HepG2 (cell line): ENCODE measurements around the gene LTB4R. TPM values are rescaled to one million over a fixed set of nuclear protein-coding genes. Genes with fewer than 3 reads are reported as not detected.
A peak's percentile ranks its signal among the peaks of the same experiment; 100 is the strongest.

Experiments
- ATAC-seq: fragments of 200-7000 bp; cut with Tn5 transposase; 3 replicates; pipeline ENCODE4 v1.9.1; 2020; ENCODE audit warnings: mild to moderate bottlenecking, moderate library complexity
- BruUV-seq: library from RNA; stranded (reverse); fragments of 400-500 nt; replicated peaks from 2 replicates; lab custom pipeline; 2021; lab: Mats Ljungman, UMichigan
- CTCF ChIA-PET: fragments of 300-600 bp; formaldehyde crosslinking; extraction: SDS; loops from one replicate; lab custom pipeline; 2021; ENCODE audit warnings: low total read pairs, inconsistent platforms, low intra/inter-chr PET ratio; lab: Yijun Ruan, JAX
- POLR2A ChIA-PET: fragments of 350-600 bp; sonication (Branson Sonifier 250); formaldehyde crosslinking; loops from one replicate; lab custom pipeline; 2020; ENCODE audit warnings: antibody characterized with exemption, inconsistent platforms; lab: Yijun Ruan, JAX
- DNase-seq: peaks from one replicate; pipeline ENCODE4 v3.0.0-alpha.2; 2015; ENCODE audit warnings: low spot score
- FAIRE-seq: peaks from 3 replicates; lab custom pipeline; 2011; peaks lifted over from hg19 to GRCh38; lab: Jason Lieb, UNC
- H2AFZ ChIP-seq: one replicate; pipeline ENCODE4 v1.6.1; 2011; ENCODE audit warnings: low read length, inconsistent platforms
- H3K27ac ChIP-seq: fragments of 300-600 bp; 3 replicates; pipeline ENCODE4 v1.8.0; 2011; ENCODE audit warnings: mixed run types, mild to moderate bottlenecking, mixed read lengths, low read length, inconsistent platforms; ENCODE audit not compliant: insufficient read depth; ENCODE audit errors: extremely low read length
- H3K27me3 ChIP-seq, 2 experiments: fragments of 200-600 bp in 1 of 2; 2 replicates in 1 of 2; 3 replicates in 1 of 2; pipeline versions ENCODE4 v1.6.0 to v1.8.0; 2011; ENCODE audit warnings: low read length in 2 of 2, mild to moderate bottlenecking in 2 of 2, moderate library complexity in 2 of 2, inconsistent platforms in 1 of 2; ENCODE audit not compliant: insufficient read depth in 2 of 2, control insufficient read depth in 1 of 2
- H3K36me3 ChIP-seq, 2 experiments: fragments of 200-600 bp in 1 of 2; replicated peaks in 1 of 2; 2 replicates in 1 of 2; 3 replicates in 1 of 2; pipeline versions ENCODE4 v1.5.1 to v1.8.0; 2011; ENCODE audit warnings: low read length in 2 of 2, inconsistent platforms in 1 of 2; ENCODE audit not compliant: insufficient read depth in 2 of 2, control insufficient read depth in 1 of 2
- H3K4me1 ChIP-seq: 2 replicates; pipeline ENCODE4 v1.5.1; 2012; ENCODE audit warnings: low read length, inconsistent platforms; ENCODE audit not compliant: insufficient read depth
- H3K4me2 ChIP-seq: 2 replicates; pipeline ENCODE4 v1.6.0; 2011; ENCODE audit warnings: low read depth, low read length, inconsistent platforms
- H3K4me3 ChIP-seq, 3 experiments: fragments of 200-600 bp in 1 of 3; sonication (generic), shearing (Covaris generic) in 1 of 3; replicated peaks in 1 of 3; 2 replicates each; pipeline ENCODE4 v1.5.1; 2011 to 2016; ENCODE audit warnings: low read length in 3 of 3, inconsistent platforms in 2 of 3, low read depth in 2 of 3, mild to moderate bottlenecking in 2 of 3, control low read depth in 1 of 3, mixed read lengths in 1 of 3; ENCODE audit not compliant: insufficient read depth in 1 of 3
- H3K79me2 ChIP-seq: one replicate; pipeline ENCODE4 v1.6.1; 2011; ENCODE audit warnings: low read length, inconsistent platforms; ENCODE audit not compliant: insufficient read depth
- H3K9ac ChIP-seq: 2 replicates; pipeline ENCODE4 v1.6.0; 2011; ENCODE audit warnings: mild to moderate bottlenecking, low read depth, low read length, inconsistent platforms; ENCODE audit not compliant: insufficient read depth
- H3K9me3 ChIP-seq: 2 replicates; pipeline ENCODE4 v1.5.1; 2012; ENCODE audit warnings: mild to moderate bottlenecking, low read length
- H4K20me1 ChIP-seq: 2 replicates; pipeline ENCODE4 v1.6.0; 2011; ENCODE audit warnings: inconsistent platforms, mild to moderate bottlenecking, low read length, moderate library complexity; ENCODE audit not compliant: insufficient read depth
- BCL6 ChIP-seq: IDR thresholded peaks from 2 replicates; pipeline ENCODE4 v1.6.1; 2016; ENCODE audit warnings: missing genetic modification reagents, missing compliant biosample characterization
- GZF1 ChIP-seq: sonication (generic); formaldehyde crosslinking; IDR thresholded peaks from 2 replicates; pipeline ENCODE4 v1.5.1; 2020; ENCODE audit warnings: mild to moderate bottlenecking, missing genetic modification reagents
- KLF15 ChIP-seq: sonication (generic); formaldehyde crosslinking; IDR thresholded peaks from 2 replicates; pipeline ENCODE4 v1.8.1; 2023; ENCODE audit warnings: borderline replicate concordance, mild to moderate bottlenecking, inconsistent platforms, missing genetic modification reagents, mixed read lengths
- MAFK ChIP-seq, 2 experiments: IDR thresholded peaks in 1 of 2; conservative IDR thresholded peaks in 1 of 2; 2 replicates each; pipeline ENCODE4 v1.6.1; 2011; ENCODE audit warnings: improper control_type of control experiment in 2 of 2, low read length in 2 of 2
- MTF2 ChIP-seq: sonication (generic); formaldehyde crosslinking; IDR thresholded peaks from 2 replicates; pipeline ENCODE4 v1.5.0; 2020; ENCODE audit warnings: missing genetic modification reagents, borderline replicate concordance
- NAIF1 ChIP-seq: sonication (generic); formaldehyde crosslinking; IDR thresholded peaks from 2 replicates; pipeline ENCODE4 v1.5.0; 2020; ENCODE audit warnings: mild to moderate bottlenecking, missing genetic modification reagents, borderline replicate concordance
- NCOA1 ChIP-seq: sonication (generic); formaldehyde crosslinking; IDR thresholded peaks from 2 replicates; pipeline ENCODE4 v1.9.0; 2021; ENCODE audit warnings: missing genetic modification reagents
- POGK ChIP-seq: sonication (generic); formaldehyde crosslinking; conservative IDR thresholded peaks from 2 replicates; pipeline ENCODE4 v1.8.0; 2022; ENCODE audit warnings: mild to moderate bottlenecking, moderate library complexity, missing genetic modification reagents
- RNF219 ChIP-seq: sonication (generic); formaldehyde crosslinking; IDR thresholded peaks from 2 replicates; pipeline ENCODE4 v1.5.0; 2020; ENCODE audit warnings: mild to moderate bottlenecking, missing genetic modification reagents
- SNAPC4 ChIP-seq: sonication (generic); formaldehyde crosslinking; IDR thresholded peaks from 2 replicates; pipeline ENCODE4 v1.4.0; 2020; ENCODE audit warnings: mild to moderate bottlenecking, missing genetic modification reagents
- TMF1 ChIP-seq: sonication (generic); formaldehyde crosslinking; IDR thresholded peaks from 2 replicates; pipeline ENCODE4 v1.8.1; 2022; ENCODE audit warnings: low read depth, missing genetic modification reagents
- ZBTB1 ChIP-seq: sonication (generic); formaldehyde crosslinking; IDR thresholded peaks from 2 replicates; pipeline ENCODE4 v1.4.0; 2020; ENCODE audit warnings: missing genetic modification reagents, borderline replicate concordance
- ZNF124 ChIP-seq: sonication (generic); formaldehyde crosslinking; IDR thresholded peaks from 2 replicates; pipeline ENCODE4 v1.4.0; 2020; ENCODE audit warnings: missing genetic modification reagents
- ZNF20 ChIP-seq: sonication (generic); formaldehyde crosslinking; IDR thresholded peaks from 2 replicates; pipeline ENCODE4 v1.4.0; 2020; ENCODE audit warnings: mild to moderate bottlenecking, moderate library complexity, missing genetic modification reagents
- ZNF24 ChIP-seq: fragments of 450-650 bp; IDR thresholded peaks from 2 replicates; pipeline ENCODE4 v1.6.1; 2017; ENCODE audit warnings: antibody characterized with exemption, mild to moderate bottlenecking
- WGBS: methylation state at CpG from one replicate; pipeline ENCODE4 v1.1.6; 2017; ENCODE audit warnings: low lambda C conversion rate; 5-methylcytosine and 5-hydroxymethylcytosine counted together
- in situ Hi-C: cut with HindIII; loops from 2 replicates; pipeline ENCODE4 v1.10.0; 2017; ENCODE audit warnings: low pct_unique_long_range_greater_than_20kb; ENCODE audit not compliant: extremely low pct_ligation_motif_present
- intact Hi-C: fragments of 100-400 bp; cut with micrococcal nuclease; formaldehyde crosslinking; loops from one replicate; pipeline ENCODE4 v1.10.0; 2022; ENCODE audit not compliant: unreplicated experiment
- polyA plus RNA-seq, 8 experiments: library from polyadenylated mRNA; depleted of rRNA in 3 of 8; stranded (reverse) in 7 of 8; unstranded in 1 of 8; fragments of >200 nt; fragmentation: Illumina TruSeq in 4 of 8; extraction: Trizol in 4 of 8; gene quantifications; 2 replicates each; pipeline versions ENCODE4 v1.2.1 to v1.2.3, GENCODE V29; 2011 to 2016; ENCODE audit warnings: low read depth in 4 of 8, missing spikeins in 1 of 8, mixed read lengths in 1 of 8; ENCODE audit not compliant: insufficient read depth in 1 of 8
- total RNA-seq, 5 experiments: library from RNA; depleted of rRNA; stranded (reverse); fragments of >200 nt; fragmentation: Illumina TruSeq; extraction: Trizol; gene quantifications; 2 replicates each; pipeline ENCODE4 v1.2.3, GENCODE V29; 2016; ENCODE audit warnings: low read depth in 1 of 5

The LTB4R gene
- total and polyA plus RNA-seq, 2 of the 13 experiments (the other 11 are each of a cell fraction or from before 2014, with no cell fraction given) = 3.2 to 8.2 TPM

DNA sequence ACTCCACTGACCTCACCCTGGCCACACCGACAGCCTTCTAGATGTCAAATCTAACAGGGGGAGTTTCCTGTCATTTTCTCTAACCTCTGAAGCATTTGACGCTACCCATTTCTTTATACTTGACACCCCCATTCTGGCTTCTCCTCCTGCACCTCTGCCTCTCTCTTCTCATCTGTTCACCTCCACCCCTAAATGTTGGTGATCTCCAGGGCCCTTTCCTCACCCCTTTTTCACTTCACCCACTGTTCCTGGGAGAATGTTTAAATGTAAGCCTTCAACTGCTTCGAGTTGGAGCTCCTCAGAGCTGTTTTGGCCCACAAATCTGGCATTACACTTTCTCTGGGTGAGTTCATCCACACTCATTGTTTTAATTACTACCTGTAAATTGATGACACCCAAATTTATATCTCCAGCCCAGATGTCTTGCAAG lies 39.5 kb upstream of the LTB4R start:
- H3K79me2 ChIP-seq = peaks cover 7% of the 10 kb centered on the region
- BruUV-seq = TSS peak; percentile 50
- no peaks in the 10 kb centered on the region for H3K9me3 ChIP-seq
- ChIA-PET CTCF (interaction anchor here (1.4 to 2.8 kb wide), 3 partner anchors 26 to 56 kb away, joined by 10 to 33 read pairs (median 10); partner anchors contain the start of genes MDP1 and TINF2), POLR2A (interaction anchor here (0.6 to 16.5 kb wide), 49 partner anchors 9 to 1435 kb away, joined by 3 to 435 read pairs (median 9); partner anchors contain the start of genes BCL2L2, CARMIL3, CBLN3 and CHMP4A)
- H3K4me2 ChIP-seq = peak overlapping the region; percentile 97
- H3K36me3 ChIP-seq = peaks cover 11 to 20% of the 10 kb centered on the region in 2 experiments; a peak in 4 of 5 replicates
- H3K9ac ChIP-seq = peak overlapping the region; percentile 98
- no peaks in the 10 kb centered on the region for H4K20me1 ChIP-seq
- peak overlapping the region; percentile 92 for H3K27ac ChIP-seq
- peak overlapping the region; percentile 75 for H2AFZ ChIP-seq
- no peak for FAIRE-seq
- ATAC-seq = no peak
- WGBS = 9% methylated on average over 3 of the region's 3 CpGs
- H3K4me3 ChIP-seq = peak overlapping the region; percentile 78 to 96 (median 78)
- DNase-seq = no peak
- intact Hi-C loops = loop anchor here (1.0 to 2.0 kb wide), 4 partner anchors 20 to 55 kb away; partner anchors contain the start of gene MDP1
- H3K4me1 ChIP-seq = peaks cover 22% of the 10 kb centered on the region
- H3K27me3 ChIP-seq = no peaks in the 10 kb centered on the region; a peak in 1 of 5 replicates
- in situ Hi-C loops = no loop called here
- TF ChIP-seq RNF219 (CRISPR knock-in tag) (0 out of 2 replicates have a peak, but pooled peaks have one; percentile 69), MAFK (conservative IDR thresholded peaks at IDR 0.05 in 1 of 2, IDR thresholded peaks at IDR 0.05 in 1 of 2; ENCODE audit: low read length in 2 of 2) (peak; percentile 34 to 35; a peak in 2 of 4 replicates), NAIF1 (0 out of 2 replicates have a peak, but pooled peaks have one; percentile 7), ZBTB1 (CRISPR knock-in tag) (0 out of 2 replicates have a peak, but pooled peaks have one; percentile 47), ZNF20 (peak; percentile 89), POGK (CRISPR knock-in tag) (no peak), NCOA1 (CRISPR knock-in tag) (no peak), SNAPC4 (CRISPR knock-in tag) (0 out of 2 replicates have a peak, but pooled peaks have one; percentile 51), KLF15 (peak; percentile 54; the same call in 1 of the 2 replicates), TMF1 (no peak), ZNF124 (CRISPR knock-in tag) (no peak), GZF1 (CRISPR knock-in tag) (peak; percentile 28; the same call in 1 of the 2 replicates), BCL6 (CRISPR knock-in tag) (no peak), MTF2 (CRISPR knock-in tag) (0 out of 2 replicates have a peak, but pooled peaks have one; percentile 9), ZNF24 (no peak)
